SK-N-SH (cell line): ENCODE results near the gene SOX10. TPM values are rescaled to one million over a fixed set of nuclear protein-coding genes. Genes with fewer than 3 reads are reported as not detected.

Experiments
- CTCF ChIA-PET: fragments of 300-600, 350-600 bp; formaldehyde crosslinking; extraction: SDS; loops from one replicate; lab custom pipeline; 2021; lab: Yijun Ruan, JAX
- POLR2A ChIA-PET: fragments of 350-600 bp; sonication (Branson Sonifier 250); formaldehyde crosslinking; extraction: SDS; loops from one replicate; lab custom pipeline; 2020; ENCODE audit warnings: antibody characterized with exemption, inconsistent platforms; lab: Yijun Ruan, JAX
- DNase-seq: peaks from one replicate; pipeline ENCODE4 v3.0.0; 2012
- H2AFZ ChIP-seq: fragments of 200-600 bp; sonication (generic); 2 replicates; pipeline ENCODE4 v1.8.1; 2016; ENCODE audit warnings: antibody characterized with exemption, mild to moderate bottlenecking, low read depth
- H3F3A ChIP-seq: fragments of 200-600 bp; sonication (generic); replicated peaks from 2 replicates; pipeline ENCODE3; 2016; ENCODE audit warnings: antibody characterized with exemption, mild to moderate bottlenecking; ENCODE audit not compliant: insufficient read depth
- H3K27ac ChIP-seq, 2 experiments: fragments of 200-500 bp in 1 of 2; fragments of 200-600 bp in 1 of 2; sonication (Bioruptor generic) in 1 of 2; sonication (generic), shearing (Covaris generic) in 1 of 2; 2 replicates each; pipeline versions ENCODE4 v1.5.1 to v1.6.1; 2014 to 2016; ENCODE audit warnings: low read depth in 2 of 2, inconsistent platforms in 1 of 2, low read length in 1 of 2, mild to moderate bottlenecking in 1 of 2, mixed read lengths in 1 of 2
- H3K27me3 ChIP-seq: fragments of 200-600 bp; sonication (generic), shearing (Covaris generic); 2 replicates; pipeline ENCODE4 v1.6.1; 2016; ENCODE audit warnings: mixed run types; ENCODE audit not compliant: insufficient read depth
- H3K36me3 ChIP-seq, 2 experiments: fragments of 200-500 bp in 1 of 2; fragments of 200-600 bp in 1 of 2; sonication (Bioruptor generic) in 1 of 2; sonication (generic) in 1 of 2; replicated peaks in 1 of 2; 2 replicates each; pipeline versions ENCODE3 to v1.5.1; 2014 to 2016; ENCODE audit warnings: low read length in 1 of 2, mild to moderate bottlenecking in 1 of 2; ENCODE audit not compliant: insufficient read depth in 2 of 2, control insufficient read depth in 1 of 2
- H3K4me1 ChIP-seq, 2 experiments: fragments of 200-500 bp in 1 of 2; fragments of 200-600 bp in 1 of 2; sonication (Bioruptor generic) in 1 of 2; sonication (generic), shearing (Covaris generic) in 1 of 2; 2 replicates each; pipeline versions ENCODE4 v1.5.1 to v1.6.1; 2014 to 2016; ENCODE audit warnings: low read depth in 1 of 2, low read length in 1 of 2, mixed run types in 1 of 2; ENCODE audit not compliant: insufficient read depth in 2 of 2, control insufficient read depth in 1 of 2
- H3K4me2 ChIP-seq: fragments of 200-600 bp; sonication (generic), shearing (Covaris generic); 2 replicates; pipeline ENCODE4 v1.6.1; 2017; ENCODE audit warnings: mixed run types
- H3K4me3 ChIP-seq, 2 experiments: fragments of 200-500 bp in 1 of 2; fragments of 200-600 bp in 1 of 2; sonication (Bioruptor generic) in 1 of 2; sonication (generic), shearing (Covaris generic) in 1 of 2; 2 replicates each; pipeline versions ENCODE4 v1.5.1 to v1.8.1; 2014 to 2016; ENCODE audit warnings: low read depth in 2 of 2, inconsistent platforms in 1 of 2, low read length in 1 of 2, mild to moderate bottlenecking in 1 of 2, mixed read lengths in 1 of 2, moderate library complexity in 1 of 2
- H3K79me2 ChIP-seq: fragments of 200-600 bp; sonication (generic); 2 replicates; pipeline ENCODE4 v1.8.1; 2017; ENCODE audit warnings: mild to moderate bottlenecking; ENCODE audit not compliant: insufficient read depth
- H3K9ac ChIP-seq: fragments of 200-600 bp; sonication (generic); 2 replicates; pipeline ENCODE4 v1.6.1; 2017; ENCODE audit warnings: mixed run types
- H3K9me2 ChIP-seq: fragments of 200-600 bp; sonication (generic); 2 replicates; pipeline ENCODE4 v1.6.1; 2017; ENCODE audit warnings: mixed run types
- H3K9me3 ChIP-seq: fragments of 200-600 bp; sonication (generic); 2 replicates; pipeline ENCODE4 v1.6.1; 2017; ENCODE audit warnings: mixed run types, mild to moderate bottlenecking, moderate library complexity
- H4K20me1 ChIP-seq: fragments of 200-600 bp; sonication (generic); 2 replicates; pipeline ENCODE4 v1.6.1; 2017; ENCODE audit warnings: mild to moderate bottlenecking, mixed run types; ENCODE audit not compliant: insufficient read depth
- CHD2 ChIP-seq: fragments of 150-350 bp; IDR thresholded peaks from 2 replicates; pipeline ENCODE4 v1.6.1; 2018; ENCODE audit warnings: low read length; ENCODE audit not compliant: partially characterized antibody
- GATA2 ChIP-seq: sonication (generic); formaldehyde crosslinking; IDR thresholded peaks from 2 replicates; pipeline ENCODE4 v1.5.0; 2020; ENCODE audit warnings: mild to moderate bottlenecking, missing genetic modification reagents
- JUND ChIP-seq: IDR thresholded peaks from 2 replicates; pipeline ENCODE4 v1.4.0; 2012
- NFIC ChIP-seq: IDR thresholded peaks from 2 replicates; pipeline ENCODE4 v1.4.0; 2012; ENCODE audit warnings: borderline replicate concordance
- NRF1 ChIP-seq: IDR thresholded peaks from 2 replicates; pipeline ENCODE4 v1.6.1; 2012; ENCODE audit warnings: low read depth, mild to moderate bottlenecking, low read length
- RCOR1 ChIP-seq: fragments of 150-350 bp; IDR thresholded peaks from 2 replicates; pipeline ENCODE4 v1.6.1; 2017; ENCODE audit warnings: antibody characterized with exemption, low read length
- RFX5 ChIP-seq: IDR thresholded peaks from 2 replicates; pipeline ENCODE4 v1.6.1; 2012; ENCODE audit warnings: mild to moderate bottlenecking, improper control_type of control experiment, low read length
- TCF12 ChIP-seq: IDR thresholded peaks from 2 replicates; pipeline ENCODE4 v1.4.0; 2012
- TEAD4 ChIP-seq: IDR thresholded peaks from 2 replicates; pipeline ENCODE4 v1.4.0; 2012; ENCODE audit warnings: mild to moderate bottlenecking, borderline replicate concordance; ENCODE audit not compliant: insufficient read depth
- WGBS: methylation state at CpG from one replicate; pipeline ENCODE4 v1.1.6; 2017; ENCODE audit warnings: low lambda C conversion rate; 5-methylcytosine and 5-hydroxymethylcytosine counted together
- polyA plus RNA-seq, 3 experiments: library from polyadenylated mRNA; depleted of rRNA; stranded (reverse); fragments of >200 nt; gene quantifications; 2 replicates each; pipeline ENCODE4 v1.2.3, GENCODE V29; 2012
- TF ChIP-seq, protein P1 (sequence below): IDR thresholded peaks from 2 replicates; pipeline ENCODE4; 2012
- TF ChIP-seq, protein P2 (sequence below): IDR thresholded peaks from 2 replicates; pipeline ENCODE4 v1.4.0; 2012; ENCODE audit warnings: low read depth, borderline replicate concordance
- TF ChIP-seq, protein P3 (sequence below): IDR thresholded peaks from 2 replicates; pipeline ENCODE4 v1.6.1; 2012; ENCODE audit warnings: mild to moderate bottlenecking, low read depth, low read length, moderate library complexity
- TF ChIP-seq, protein P4 (sequence below): fragments of 150-350 bp; IDR thresholded peaks from 2 replicates; pipeline ENCODE4 v1.6.1; 2017; ENCODE audit warnings: antibody characterized with exemption, low read length, low read depth, borderline replicate concordance
- TF ChIP-seq, protein P5 (sequence below): IDR thresholded peaks from 2 replicates; pipeline ENCODE4 v1.4.0; 2012; ENCODE audit warnings: low read depth, borderline replicate concordance
- TF ChIP-seq, protein P6 (sequence below): fragments of 150-350 bp; IDR thresholded peaks from 2 replicates; pipeline ENCODE4 v1.6.1; 2016; ENCODE audit warnings: mild to moderate bottlenecking, low read depth, low read length

Gene SOX10
- polyA plus RNA-seq, 1 of the 3 experiments (the other 2 are of a cell fraction): not detected

DNA sequence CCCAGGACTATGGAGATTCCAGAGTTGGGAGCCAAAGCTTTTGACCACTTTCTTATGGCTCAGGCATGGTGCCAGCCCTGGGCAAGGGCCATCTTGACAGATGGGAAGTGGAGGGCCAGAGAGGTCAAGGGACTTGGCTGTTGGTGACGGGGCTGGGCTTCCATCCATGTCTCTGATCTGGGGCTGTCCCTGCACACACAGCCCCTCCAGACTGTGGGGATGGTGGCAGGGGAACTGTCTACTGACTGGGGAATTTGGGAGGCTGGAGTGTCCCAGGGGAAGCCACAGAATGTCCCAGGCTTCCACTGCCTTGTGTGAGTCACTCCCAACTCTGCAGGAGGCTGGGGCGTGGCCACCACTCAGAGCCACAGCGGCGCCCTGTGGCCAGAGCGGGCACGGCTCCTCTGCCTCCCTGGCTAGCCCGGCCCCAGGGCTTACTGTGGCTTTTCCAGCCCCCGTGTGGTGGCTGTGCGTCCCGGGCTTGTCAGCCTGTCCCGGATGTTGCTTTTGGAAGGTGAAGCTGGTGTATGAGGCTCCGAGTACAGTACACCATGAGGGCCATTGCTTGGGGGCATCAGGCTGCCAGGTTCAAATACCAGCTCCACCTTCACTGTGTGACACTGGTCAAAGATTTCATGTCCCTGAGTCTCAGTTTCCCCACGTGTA is 50.5 kb downstream of the SOX10 start (continued):
- TF ChIP-seq, protein P1, sequence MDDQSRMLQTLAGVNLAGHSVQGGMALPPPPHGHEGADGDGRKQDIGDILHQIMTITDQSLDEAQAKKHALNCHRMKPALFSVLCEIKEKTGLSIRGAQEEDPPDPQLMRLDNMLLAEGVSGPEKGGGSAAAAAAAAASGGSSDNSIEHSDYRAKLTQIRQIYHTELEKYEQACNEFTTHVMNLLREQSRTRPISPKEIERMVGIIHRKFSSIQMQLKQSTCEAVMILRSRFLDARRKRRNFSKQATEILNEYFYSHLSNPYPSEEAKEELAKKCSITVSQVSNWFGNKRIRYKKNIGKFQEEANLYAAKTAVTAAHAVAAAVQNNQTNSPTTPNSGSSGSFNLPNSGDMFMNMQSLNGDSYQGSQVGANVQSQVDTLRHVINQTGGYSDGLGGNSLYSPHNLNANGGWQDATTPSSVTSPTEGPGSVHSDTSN: no peak
- TF ChIP-seq, protein P2, sequence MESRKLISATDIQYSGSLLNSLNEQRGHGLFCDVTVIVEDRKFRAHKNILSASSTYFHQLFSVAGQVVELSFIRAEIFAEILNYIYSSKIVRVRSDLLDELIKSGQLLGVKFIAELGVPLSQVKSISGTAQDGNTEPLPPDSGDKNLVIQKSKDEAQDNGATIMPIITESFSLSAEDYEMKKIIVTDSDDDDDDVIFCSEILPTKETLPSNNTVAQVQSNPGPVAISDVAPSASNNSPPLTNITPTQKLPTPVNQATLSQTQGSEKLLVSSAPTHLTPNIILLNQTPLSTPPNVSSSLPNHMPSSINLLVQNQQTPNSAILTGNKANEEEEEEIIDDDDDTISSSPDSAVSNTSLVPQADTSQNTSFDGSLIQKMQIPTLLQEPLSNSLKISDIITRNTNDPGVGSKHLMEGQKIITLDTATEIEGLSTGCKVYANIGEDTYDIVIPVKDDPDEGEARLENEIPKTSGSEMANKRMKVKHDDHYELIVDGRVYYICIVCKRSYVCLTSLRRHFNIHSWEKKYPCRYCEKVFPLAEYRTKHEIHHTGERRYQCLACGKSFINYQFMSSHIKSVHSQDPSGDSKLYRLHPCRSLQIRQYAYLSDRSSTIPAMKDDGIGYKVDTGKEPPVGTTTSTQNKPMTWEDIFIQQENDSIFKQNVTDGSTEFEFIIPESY: no peak
- no peak for TF ChIP-seq RFX5
- TF ChIP-seq, protein P3, sequence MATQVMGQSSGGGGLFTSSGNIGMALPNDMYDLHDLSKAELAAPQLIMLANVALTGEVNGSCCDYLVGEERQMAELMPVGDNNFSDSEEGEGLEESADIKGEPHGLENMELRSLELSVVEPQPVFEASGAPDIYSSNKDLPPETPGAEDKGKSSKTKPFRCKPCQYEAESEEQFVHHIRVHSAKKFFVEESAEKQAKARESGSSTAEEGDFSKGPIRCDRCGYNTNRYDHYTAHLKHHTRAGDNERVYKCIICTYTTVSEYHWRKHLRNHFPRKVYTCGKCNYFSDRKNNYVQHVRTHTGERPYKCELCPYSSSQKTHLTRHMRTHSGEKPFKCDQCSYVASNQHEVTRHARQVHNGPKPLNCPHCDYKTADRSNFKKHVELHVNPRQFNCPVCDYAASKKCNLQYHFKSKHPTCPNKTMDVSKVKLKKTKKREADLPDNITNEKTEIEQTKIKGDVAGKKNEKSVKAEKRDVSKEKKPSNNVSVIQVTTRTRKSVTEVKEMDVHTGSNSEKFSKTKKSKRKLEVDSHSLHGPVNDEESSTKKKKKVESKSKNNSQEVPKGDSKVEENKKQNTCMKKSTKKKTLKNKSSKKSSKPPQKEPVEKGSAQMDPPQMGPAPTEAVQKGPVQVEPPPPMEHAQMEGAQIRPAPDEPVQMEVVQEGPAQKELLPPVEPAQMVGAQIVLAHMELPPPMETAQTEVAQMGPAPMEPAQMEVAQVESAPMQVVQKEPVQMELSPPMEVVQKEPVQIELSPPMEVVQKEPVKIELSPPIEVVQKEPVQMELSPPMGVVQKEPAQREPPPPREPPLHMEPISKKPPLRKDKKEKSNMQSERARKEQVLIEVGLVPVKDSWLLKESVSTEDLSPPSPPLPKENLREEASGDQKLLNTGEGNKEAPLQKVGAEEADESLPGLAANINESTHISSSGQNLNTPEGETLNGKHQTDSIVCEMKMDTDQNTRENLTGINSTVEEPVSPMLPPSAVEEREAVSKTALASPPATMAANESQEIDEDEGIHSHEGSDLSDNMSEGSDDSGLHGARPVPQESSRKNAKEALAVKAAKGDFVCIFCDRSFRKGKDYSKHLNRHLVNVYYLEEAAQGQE: no peak

DNA sequence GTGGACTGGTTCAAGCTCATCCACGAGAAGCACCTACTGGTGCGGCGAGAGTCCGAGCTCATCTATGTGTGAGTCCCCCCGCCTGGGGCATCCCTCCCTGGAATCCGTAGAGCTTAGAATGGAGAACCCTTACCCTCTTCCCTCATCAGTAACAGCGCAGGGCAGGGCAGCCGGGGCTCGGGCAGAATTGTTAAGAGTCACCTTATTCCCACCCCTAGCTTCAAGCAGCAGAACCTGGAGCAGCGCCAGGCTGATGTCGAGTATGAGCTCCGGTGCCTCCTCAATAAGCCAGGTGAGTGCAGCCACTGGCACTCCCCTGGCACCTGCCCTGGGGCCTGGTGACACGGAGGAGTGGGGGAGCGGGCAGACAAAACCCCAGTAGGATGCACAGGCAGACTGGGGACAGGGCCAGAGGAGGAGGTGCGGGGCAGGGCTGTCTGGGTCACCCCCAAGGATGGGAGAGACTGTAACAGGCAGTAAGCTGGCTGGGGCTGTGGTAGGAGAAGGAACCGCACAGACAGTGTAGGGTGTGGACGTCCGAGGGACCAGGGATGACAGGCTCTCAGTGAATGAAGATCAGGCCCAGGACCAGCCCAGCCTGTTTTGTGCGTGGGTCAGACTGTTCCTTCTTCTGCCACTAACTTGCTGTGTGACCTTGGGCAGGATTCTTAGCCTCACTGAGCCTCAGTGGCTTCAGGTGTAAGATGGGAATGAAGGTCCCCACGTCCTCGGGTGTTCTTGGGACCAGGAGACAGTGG is 51.4 kb downstream of the SOX10 start:
- Histone ChIP-seq H4K20me1 (peaks cover 8% of the 10 kb centered on the region; the same call in 1 of the 2 replicates), H3K4me1 (peaks cover 6 to 7% of the 10 kb centered on the region in 2 experiments; a peak in 3 of 4 replicates), H3F3A (peaks cover 14% of the 10 kb centered on the region), H3K4me3 (no peak overlapping the region), H3K9me2 (no peaks in the 10 kb centered on the region), H3K9me3 (no peaks in the 10 kb centered on the region), H3K36me3 (peaks cover 17 to 20% of the 10 kb centered on the region in 2 experiments)
- 97% methylated on average over 17 of the region's 21 CpGs for WGBS
- DNase-seq: no peak
- TF ChIP-seq RCOR1 (no peak), NRF1 (no peak), RFX5 (no peak), TCF12 (no peak), NFIC (no peak), CHD2 (no peak), TEAD4 (no peak), GATA2 (CRISPR knock-in tag) (no peak), JUND (no peak)
- TF ChIP-seq, protein P4, sequence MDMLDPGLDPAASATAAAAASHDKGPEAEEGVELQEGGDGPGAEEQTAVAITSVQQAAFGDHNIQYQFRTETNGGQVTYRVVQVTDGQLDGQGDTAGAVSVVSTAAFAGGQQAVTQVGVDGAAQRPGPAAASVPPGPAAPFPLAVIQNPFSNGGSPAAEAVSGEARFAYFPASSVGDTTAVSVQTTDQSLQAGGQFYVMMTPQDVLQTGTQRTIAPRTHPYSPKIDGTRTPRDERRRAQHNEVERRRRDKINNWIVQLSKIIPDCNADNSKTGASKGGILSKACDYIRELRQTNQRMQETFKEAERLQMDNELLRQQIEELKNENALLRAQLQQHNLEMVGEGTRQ: no peak
- TF ChIP-seq, protein P5, sequence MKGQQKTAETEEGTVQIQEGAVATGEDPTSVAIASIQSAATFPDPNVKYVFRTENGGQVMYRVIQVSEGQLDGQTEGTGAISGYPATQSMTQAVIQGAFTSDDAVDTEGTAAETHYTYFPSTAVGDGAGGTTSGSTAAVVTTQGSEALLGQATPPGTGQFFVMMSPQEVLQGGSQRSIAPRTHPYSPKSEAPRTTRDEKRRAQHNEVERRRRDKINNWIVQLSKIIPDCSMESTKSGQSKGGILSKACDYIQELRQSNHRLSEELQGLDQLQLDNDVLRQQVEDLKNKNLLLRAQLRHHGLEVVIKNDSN: no peak
- TF ChIP-seq, protein P1: no peak
- TF ChIP-seq, protein P6, sequence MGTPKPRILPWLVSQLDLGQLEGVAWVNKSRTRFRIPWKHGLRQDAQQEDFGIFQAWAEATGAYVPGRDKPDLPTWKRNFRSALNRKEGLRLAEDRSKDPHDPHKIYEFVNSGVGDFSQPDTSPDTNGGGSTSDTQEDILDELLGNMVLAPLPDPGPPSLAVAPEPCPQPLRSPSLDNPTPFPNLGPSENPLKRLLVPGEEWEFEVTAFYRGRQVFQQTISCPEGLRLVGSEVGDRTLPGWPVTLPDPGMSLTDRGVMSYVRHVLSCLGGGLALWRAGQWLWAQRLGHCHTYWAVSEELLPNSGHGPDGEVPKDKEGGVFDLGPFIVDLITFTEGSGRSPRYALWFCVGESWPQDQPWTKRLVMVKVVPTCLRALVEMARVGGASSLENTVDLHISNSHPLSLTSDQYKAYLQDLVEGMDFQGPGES: no peak
- TF ChIP-seq, all 33 proteins: peak for 0
- no peaks in the 10 kb centered on the region for H3K79me2 ChIP-seq
- POLR2A ChIA-PET: no interaction called here
- peak overlapping the region; percentile 47; the same call in 1 of the 2 replicates for H3K4me2 ChIP-seq
- no peaks in the 10 kb centered on the region for H3K27me3 ChIP-seq
- no peak overlapping the region for H2AFZ ChIP-seq
- CTCF ChIA-PET: interaction anchor here (0.9 to 3.5 kb wide), 8 partner anchors 8 to 115 kb away, joined by 3 to 13 read pairs (median 6); partner anchors contain the start of gene MICALL1
- H3K27ac ChIP-seq: peak overlapping the region in 1 of 2 experiments; percentile 69; a peak in 2 of 4 replicates
- H3K9ac ChIP-seq: no peak overlapping the region
